Skeletal muscle tissue (tissue), 4 donors: ENCODE measurements around the gene FAM110A. TPM values are rescaled to one million over a fixed set of nuclear protein-coding genes. Genes with fewer than 3 reads are reported as not detected.
"Not testable (repeated sequence)": the region's sequence is repeated elsewhere in the genome, so short reads cannot be mapped to it uniquely, and the experiment has no call there.

ENCODE experiments used
- H3K27ac ChIP-seq: one replicate; pipeline ENCODE4 v1.7.0; 2013; ENCODE audit warnings: mild to moderate bottlenecking, low read depth, low read length, inconsistent platforms
- H3K27me3 ChIP-seq, 3 donors: one replicate each; pipeline ENCODE4 v1.7.0; 2013; ENCODE audit warnings: low read length in 3 of 3; ENCODE audit not compliant: control insufficient read depth in 3 of 3, insufficient read depth in 3 of 3
- H3K36me3 ChIP-seq, 3 donors: one replicate each; pipeline ENCODE4 v1.7.0; 2013; ENCODE audit warnings: low read length in 3 of 3; ENCODE audit not compliant: control insufficient read depth in 3 of 3, insufficient read depth in 3 of 3
- H3K4me1 ChIP-seq, 3 donors: one replicate each; pipeline ENCODE4 v1.7.0; 2013; ENCODE audit warnings: low read length in 3 of 3, mild to moderate bottlenecking in 3 of 3; ENCODE audit not compliant: control insufficient read depth in 3 of 3, insufficient read depth in 3 of 3
- H3K4me3 ChIP-seq, 3 donors: one replicate each; pipeline ENCODE4 v1.7.0; 2013; ENCODE audit warnings: low read length in 3 of 3
- H3K9ac ChIP-seq, 3 donors: one replicate each; pipeline ENCODE4 v1.7.0; 2013; ENCODE audit warnings: low read length in 3 of 3, mild to moderate bottlenecking in 3 of 3, moderate library complexity in 2 of 3, low read depth in 1 of 3
- H3K9me3 ChIP-seq, 3 donors: one replicate each; pipeline ENCODE4 v1.7.0; 2013; ENCODE audit warnings: low read length in 3 of 3; ENCODE audit not compliant: control insufficient read depth in 3 of 3
- total RNA-seq: library from RNA; depleted of rRNA; stranded (reverse); fragments of >200 nt; gene quantifications from one replicate; pipeline ENCODE4 v1.2.3, GENCODE V29; 2014
- donor health status: Osteomylitis.

Gene FAM110A
- total RNA-seq, 1 donor from 2014 or later, result 7.3 TPM

DNA sequence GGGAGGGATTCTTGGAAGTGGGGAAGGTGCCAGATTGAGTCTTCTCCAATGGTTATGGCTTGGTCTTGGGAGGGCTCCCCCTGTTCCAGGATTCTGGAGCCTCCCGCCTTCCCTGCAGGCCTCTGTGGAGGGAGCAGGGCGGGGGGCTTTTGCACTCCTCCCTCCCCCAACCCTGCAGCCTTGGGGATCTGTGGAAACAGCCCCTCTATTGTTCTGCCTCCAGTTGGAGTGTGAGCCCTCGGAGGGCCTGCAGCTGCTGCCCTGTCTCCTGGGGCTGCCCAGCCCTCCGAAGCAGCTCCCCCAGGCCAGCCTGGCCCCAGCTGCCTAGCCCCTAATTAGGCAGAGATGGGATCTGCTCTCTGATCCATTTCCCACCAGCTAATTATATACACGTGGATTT lies 14.7 kb downstream of the FAM110A start:
- Histone ChIP-seq H3K27ac (no peak overlapping the region), H3K4me3 (no peak overlapping the region), H3K9ac (no peak overlapping the region), H3K36me3 (peaks cover 0 to 4% (median 0%) of the 10 kb centered on the region in 3 donors), H3K27me3 (no peaks in the 10 kb centered on the region), H3K4me1 (peaks cover 12 to 36% (median 17%) of the 10 kb centered on the region in 3 donors), H3K9me3 (no peaks in the 10 kb centered on the region)

DNA sequence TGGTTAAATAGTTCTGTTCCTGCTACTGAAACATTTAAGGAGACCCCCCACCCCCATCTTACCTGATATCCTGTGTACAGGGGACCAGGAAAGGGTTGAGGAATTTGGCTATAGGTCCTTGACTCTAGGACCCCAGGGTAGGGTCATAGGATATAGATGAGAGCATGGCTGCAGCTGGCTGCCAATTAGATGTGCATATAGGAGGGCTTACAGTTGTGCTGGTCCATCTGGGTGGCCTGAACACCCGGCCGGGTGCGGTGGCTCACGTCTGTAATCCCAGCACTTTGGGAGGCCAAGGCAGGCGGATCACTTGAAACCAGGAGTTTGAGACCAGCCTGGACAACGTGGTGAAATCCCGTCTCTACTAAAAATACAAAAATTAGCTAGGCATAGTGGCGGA lies 15.2 kb downstream of the FAM110A start:
- H3K9ac ChIP-seq, H3K4me3 ChIP-seq, H3K27ac ChIP-seq, H3K9me3 ChIP-seq, H3K36me3 ChIP-seq, H3K27me3 ChIP-seq: not testable (repeated sequence)
- H3K4me1 ChIP-seq, result peaks cover 11 to 35% (median 17%) of the 10 kb centered on the region in 3 donors

DNA sequence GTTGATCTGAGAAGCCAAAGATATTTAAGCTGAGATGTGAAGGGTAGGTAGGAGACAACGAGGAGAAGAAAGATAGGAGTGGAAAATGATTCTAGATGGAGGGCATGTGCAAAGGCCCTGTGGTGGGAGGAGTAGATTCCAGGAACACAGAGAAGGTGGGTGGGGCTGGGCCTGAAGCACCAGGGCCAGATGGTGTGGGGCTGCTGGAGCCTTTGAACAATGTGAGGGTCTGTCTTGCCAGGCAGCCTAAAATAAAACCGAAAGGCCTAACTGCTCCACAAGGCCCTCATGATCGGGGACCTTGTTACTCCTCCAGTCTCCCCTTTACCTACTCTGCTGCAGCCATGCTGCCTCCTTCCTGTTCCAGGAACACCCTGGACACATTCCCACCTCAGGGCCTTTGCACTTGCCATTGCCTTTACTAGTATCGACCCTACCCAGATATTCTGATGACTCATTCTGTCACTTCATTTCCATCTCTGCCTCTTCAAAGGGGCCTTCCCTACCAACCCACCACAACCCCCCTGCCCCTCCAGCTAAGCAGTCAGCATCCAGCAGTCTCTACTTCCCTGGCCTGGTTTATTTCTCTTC lies 20.0 kb downstream of the FAM110A start:
- H3K9ac ChIP-seq, result no peak overlapping the region
- no peak overlapping the region for H3K4me3 ChIP-seq

DNA sequence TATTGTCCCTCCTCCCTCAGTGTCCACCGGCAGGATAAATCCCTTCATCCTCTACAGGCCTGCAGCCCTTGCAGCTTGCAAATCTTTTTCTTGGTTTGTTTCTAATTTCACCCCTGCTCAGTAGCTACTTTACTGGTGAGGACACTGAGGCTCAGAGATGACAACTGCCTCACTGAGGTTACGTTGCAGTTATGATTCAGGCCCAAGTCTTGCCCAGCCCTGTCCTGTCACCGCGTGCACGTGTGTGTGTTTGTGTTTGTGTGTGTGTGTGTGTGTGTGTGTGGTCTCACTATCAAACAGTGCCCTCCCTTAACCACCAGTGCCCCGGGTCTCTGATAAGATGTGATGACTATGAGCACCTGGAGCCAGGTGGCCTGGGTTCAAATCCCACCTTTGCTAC lies 21.1 kb downstream of the FAM110A start:
- no peaks in the 10 kb centered on the region for H3K9me3 ChIP-seq
- no peaks in the 10 kb centered on the region for H3K27me3 ChIP-seq
- no peaks in the 10 kb centered on the region for H3K36me3 ChIP-seq
- H3K4me1 ChIP-seq, result peaks cover 2 to 16% (median 5%) of the 10 kb centered on the region in 3 donors
- no peak overlapping the region for H3K9ac ChIP-seq
- no peak overlapping the region for H3K27ac ChIP-seq
- H3K4me3 ChIP-seq, result no peak overlapping the region

More for the DNA sequence above, 20.0 kb downstream of the FAM110A start:
- H3K27ac ChIP-seq, result no peak overlapping the region
- H3K36me3 ChIP-seq, result no peaks in the 10 kb centered on the region
- no peaks in the 10 kb centered on the region for H3K9me3 ChIP-seq
- H3K4me1 ChIP-seq, result peaks cover 2 to 16% (median 5%) of the 10 kb centered on the region in 3 donors
- no peaks in the 10 kb centered on the region for H3K27me3 ChIP-seq

DNA sequence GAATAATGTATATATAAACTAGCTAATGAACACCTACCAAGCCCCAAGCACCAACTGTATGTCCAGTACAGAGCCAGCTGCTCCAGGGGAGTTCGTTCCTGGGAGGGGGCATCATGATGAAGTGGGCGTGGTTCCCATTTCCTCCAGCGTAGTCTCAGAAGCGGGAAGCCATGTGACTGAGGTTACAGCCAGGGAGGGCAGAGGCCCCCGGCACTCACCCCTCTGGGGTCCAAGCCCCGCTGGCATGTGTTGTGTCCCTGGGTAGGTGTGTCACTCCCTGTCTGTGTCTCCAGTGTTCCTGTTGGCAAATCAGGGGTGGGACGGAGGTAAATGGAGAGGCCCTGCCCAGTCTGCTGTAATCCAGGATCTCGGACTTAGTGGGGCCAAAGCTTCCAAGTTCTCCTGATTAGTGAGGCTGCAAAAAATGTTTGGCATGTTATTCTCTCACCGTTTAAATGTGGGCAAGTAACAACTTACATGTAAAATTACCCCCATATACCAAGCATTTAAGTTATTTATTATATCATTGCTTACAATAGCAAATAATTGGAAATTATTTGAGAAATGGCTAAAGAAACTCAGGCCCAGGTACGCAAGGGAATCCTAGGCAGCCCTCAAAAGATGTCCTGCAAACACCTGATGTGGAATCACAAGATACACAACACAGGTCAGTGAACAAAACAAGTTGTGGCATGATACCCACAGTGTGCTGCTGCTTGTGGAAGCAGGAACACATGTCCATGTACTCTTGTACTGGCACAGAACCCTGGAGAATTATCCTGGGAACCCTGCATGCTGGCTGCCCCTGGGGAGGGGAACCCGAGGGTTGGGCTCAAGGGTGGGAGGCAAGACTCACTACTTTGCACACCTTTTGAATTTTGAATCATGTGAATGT lies 22.2 kb downstream of the FAM110A start:
- Histone ChIP-seq H3K27ac (no peak overlapping the region), H3K4me3 (no peak overlapping the region), H3K27me3 (no peaks in the 10 kb centered on the region), H3K36me3 (no peaks in the 10 kb centered on the region), H3K9me3 (no peaks in the 10 kb centered on the region), H3K9ac (no peak overlapping the region), H3K4me1 (peaks cover 2 to 19% (median 5%) of the 10 kb centered on the region in 3 donors)

DNA sequence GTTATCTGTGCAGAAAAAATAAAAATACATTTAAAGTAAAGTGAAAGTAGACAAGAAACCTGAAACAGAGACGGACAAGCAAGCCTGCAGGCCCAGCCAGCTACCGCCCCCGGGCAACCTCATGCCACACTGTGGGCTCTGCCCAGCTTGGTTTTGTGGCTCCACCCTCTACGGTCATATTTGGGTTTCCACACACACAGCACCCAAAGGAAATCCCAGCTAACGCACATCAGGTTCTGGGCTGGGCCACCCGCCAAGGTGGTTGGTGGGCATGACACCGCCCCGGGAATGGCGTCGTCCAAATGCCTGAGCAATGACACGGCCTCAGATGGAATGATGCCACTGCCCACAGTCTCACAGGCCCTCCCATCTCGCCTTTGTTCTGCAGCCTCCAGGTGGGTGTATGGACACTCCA lies 22.9 kb downstream of the FAM110A start:
- no peaks in the 10 kb centered on the region for H3K9me3 ChIP-seq
- no peak overlapping the region for H3K27ac ChIP-seq
- H3K9ac ChIP-seq, result no peak overlapping the region
- no peaks in the 10 kb centered on the region for H3K27me3 ChIP-seq
- H3K36me3 ChIP-seq, result no peaks in the 10 kb centered on the region
- H3K4me3 ChIP-seq, result no peak overlapping the region
- H3K4me1 ChIP-seq, result peaks cover 2 to 19% (median 5%) of the 10 kb centered on the region in 3 donors

DNA sequence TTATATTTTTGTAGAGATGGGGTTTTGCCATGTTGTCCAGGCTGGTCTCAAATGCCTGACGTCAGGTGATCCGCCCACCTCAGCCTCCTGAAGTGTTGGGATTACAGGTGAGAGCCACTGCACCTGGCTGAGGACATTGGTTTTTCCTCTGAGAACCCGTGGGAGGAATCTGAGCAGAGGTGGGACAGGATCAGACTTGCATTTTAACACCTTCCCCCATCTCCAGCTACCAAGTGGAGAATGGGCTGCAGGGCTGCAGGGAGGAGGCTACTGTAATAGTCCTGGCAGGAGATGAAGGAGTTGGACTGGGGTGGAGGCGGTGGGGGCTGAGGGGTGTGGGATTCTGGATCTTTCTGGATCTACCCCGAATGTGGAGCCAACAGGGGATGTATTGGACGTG lies 24.5 kb downstream of the FAM110A start:
- Histone ChIP-seq H3K36me3 (no peaks in the 10 kb centered on the region), H3K4me3 (no peak overlapping the region), H3K4me1 (peaks cover 2 to 19% (median 5%) of the 10 kb centered on the region in 3 donors), H3K27ac (no peak overlapping the region), H3K9me3 (no peaks in the 10 kb centered on the region), H3K9ac (no peak overlapping the region), H3K27me3 (no peaks in the 10 kb centered on the region)

DNA sequence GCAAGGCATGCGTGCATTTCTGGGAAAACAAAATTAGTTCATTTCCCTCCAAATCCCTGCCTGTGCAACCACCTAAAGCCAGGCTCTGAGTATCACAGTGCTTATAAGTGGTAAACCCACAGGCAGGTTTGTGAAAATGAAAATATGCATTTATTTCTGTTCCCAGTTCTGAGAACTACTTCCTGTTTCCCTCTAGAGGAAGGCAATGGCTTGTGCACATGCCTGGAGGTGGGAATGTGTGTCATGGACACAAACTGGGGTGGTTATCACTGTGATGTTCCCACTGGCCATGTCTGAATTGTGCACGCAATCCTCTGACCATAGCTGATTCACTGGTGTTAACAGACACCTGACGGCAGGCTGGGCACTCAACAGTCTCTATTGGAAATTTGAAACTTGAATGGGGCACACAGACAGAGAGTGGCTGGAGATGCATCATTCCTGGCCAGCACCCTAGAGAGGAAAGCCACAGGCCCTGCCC lies 26.3 kb downstream of the FAM110A start:
- no peaks in the 10 kb centered on the region for H3K27me3 ChIP-seq
- peaks cover 0 to 11% (median 0%) of the 10 kb centered on the region in 3 donors for H3K4me1 ChIP-seq
- H3K4me3 ChIP-seq, result no peak overlapping the region
- no peak overlapping the region for H3K9ac ChIP-seq
- no peak overlapping the region for H3K27ac ChIP-seq
- no peaks in the 10 kb centered on the region for H3K9me3 ChIP-seq
- no peaks in the 10 kb centered on the region for H3K36me3 ChIP-seq

DNA sequence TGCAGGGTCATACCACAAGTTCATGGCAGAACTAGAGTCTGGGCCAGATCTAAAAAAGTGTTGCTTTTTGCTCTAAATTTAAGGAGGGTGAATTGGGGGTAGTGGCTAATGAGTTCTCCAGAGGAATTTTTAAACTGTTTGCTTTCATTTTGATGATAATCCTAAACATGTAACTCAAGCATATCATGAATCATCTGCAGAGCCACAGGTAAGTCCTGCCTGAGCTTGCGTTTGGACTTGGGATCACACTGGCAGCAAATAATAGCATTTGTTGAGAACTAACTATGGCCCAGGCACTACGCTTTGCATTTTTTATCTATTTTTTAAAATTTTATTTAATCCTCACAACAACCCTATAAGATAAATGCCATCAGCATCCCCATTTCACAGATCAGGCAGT lies 27.4 kb downstream of the FAM110A start:
- Histone ChIP-seq H3K36me3 (no peaks in the 10 kb centered on the region), H3K4me3 (no peak overlapping the region), H3K27me3 (peaks cover 0 to 3% (median 0%) of the 10 kb centered on the region in 3 donors), H3K9me3 (no peaks in the 10 kb centered on the region), H3K4me1 (peaks cover 0 to 6% (median 0%) of the 10 kb centered on the region in 3 donors), H3K27ac (no peak overlapping the region), H3K9ac (no peak overlapping the region)

DNA sequence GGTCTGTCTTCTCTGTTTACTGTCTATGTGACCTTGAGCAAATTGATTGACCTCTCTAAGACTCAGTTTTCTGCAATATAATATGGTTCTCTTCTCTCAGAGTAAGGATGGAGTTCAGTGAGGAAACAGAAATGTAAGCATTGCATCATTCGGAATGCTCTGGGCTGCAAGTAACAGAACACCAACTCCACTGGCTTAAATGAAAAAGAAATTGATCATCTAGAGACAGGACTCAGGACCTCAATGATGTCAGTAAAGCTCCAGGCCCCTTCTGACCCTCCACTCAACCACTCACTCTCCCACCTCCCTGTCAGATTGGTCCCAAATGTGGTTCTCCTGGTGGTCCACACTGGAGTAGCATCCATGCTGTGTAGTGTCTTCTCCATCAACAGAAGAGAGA lies 31.9 kb downstream of the FAM110A start:
- H3K27ac ChIP-seq, result no peak overlapping the region
- no peaks in the 10 kb centered on the region for H3K4me1 ChIP-seq
- no peaks in the 10 kb centered on the region for H3K36me3 ChIP-seq
- H3K9me3 ChIP-seq, result no peaks in the 10 kb centered on the region
- H3K27me3 ChIP-seq, result peaks cover 0 to 18% (median 15%) of the 10 kb centered on the region in 3 donors
- H3K9ac ChIP-seq, result no peak overlapping the region
- H3K4me3 ChIP-seq, result no peak overlapping the region
